BLaER1 treated with 17β-estradiol and CSF1 and Interleukin-3, amounts not matched to agents 10 nM and 100 nM (cell line): Measurements from ENCODE around the gene BBOX1.
"Not testable (repeated sequence)": the region's sequence is repeated elsewhere in the genome, so short reads cannot be mapped to it uniquely, and the experiment has no call there.

Experiments
- H3K27ac ChIP-seq, 11 experiments: shearing (Covaris generic); formaldehyde crosslinking; 2 replicates each; pipeline ENCODE4 v1.8.1; 2022
- H3K27me3 ChIP-seq, 11 experiments: shearing (Covaris generic); formaldehyde crosslinking; 2 replicates each; pipeline ENCODE4 v1.8.1; 2022
- H3K36me3 ChIP-seq, 11 experiments: shearing (Covaris generic); formaldehyde crosslinking; 2 replicates each; pipeline ENCODE4 v1.8.1; 2022
- H3K4me1 ChIP-seq, 10 experiments: shearing (Covaris generic); formaldehyde crosslinking; 2 replicates each; pipeline ENCODE4 v1.8.1; 2022
- H3K4me2 ChIP-seq, 11 experiments: shearing (Covaris generic); formaldehyde crosslinking; 2 replicates each; pipeline ENCODE4 v1.8.1; 2022
- H3K4me3 ChIP-seq, 10 experiments: shearing (Covaris generic); formaldehyde crosslinking; 2 replicates each; pipeline ENCODE4 v1.8.1; 2022
- H3K9ac ChIP-seq, 11 experiments: shearing (Covaris generic); formaldehyde crosslinking; 2 replicates each; pipeline ENCODE4 v1.8.1; 2022
- H3K9me3 ChIP-seq, 11 experiments: shearing (Covaris generic); formaldehyde crosslinking; replicated peaks in 1 of 11; 2 replicates each; pipeline ENCODE4 v1.8.1; 2022
- H4K20me1 ChIP-seq, 11 experiments: shearing (Covaris generic); formaldehyde crosslinking; 2 replicates each; pipeline ENCODE4 v1.8.1; 2022
- Cebpa-rat ChIP-seq, 11 experiments: shearing (Covaris generic); IDR thresholded peaks; 2 replicates each; pipeline ENCODE4 v1.8.1; 2022

Gene BBOX1, protein sequence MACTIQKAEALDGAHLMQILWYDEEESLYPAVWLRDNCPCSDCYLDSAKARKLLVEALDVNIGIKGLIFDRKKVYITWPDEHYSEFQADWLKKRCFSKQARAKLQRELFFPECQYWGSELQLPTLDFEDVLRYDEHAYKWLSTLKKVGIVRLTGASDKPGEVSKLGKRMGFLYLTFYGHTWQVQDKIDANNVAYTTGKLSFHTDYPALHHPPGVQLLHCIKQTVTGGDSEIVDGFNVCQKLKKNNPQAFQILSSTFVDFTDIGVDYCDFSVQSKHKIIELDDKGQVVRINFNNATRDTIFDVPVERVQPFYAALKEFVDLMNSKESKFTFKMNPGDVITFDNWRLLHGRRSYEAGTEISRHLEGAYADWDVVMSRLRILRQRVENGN

DNA sequence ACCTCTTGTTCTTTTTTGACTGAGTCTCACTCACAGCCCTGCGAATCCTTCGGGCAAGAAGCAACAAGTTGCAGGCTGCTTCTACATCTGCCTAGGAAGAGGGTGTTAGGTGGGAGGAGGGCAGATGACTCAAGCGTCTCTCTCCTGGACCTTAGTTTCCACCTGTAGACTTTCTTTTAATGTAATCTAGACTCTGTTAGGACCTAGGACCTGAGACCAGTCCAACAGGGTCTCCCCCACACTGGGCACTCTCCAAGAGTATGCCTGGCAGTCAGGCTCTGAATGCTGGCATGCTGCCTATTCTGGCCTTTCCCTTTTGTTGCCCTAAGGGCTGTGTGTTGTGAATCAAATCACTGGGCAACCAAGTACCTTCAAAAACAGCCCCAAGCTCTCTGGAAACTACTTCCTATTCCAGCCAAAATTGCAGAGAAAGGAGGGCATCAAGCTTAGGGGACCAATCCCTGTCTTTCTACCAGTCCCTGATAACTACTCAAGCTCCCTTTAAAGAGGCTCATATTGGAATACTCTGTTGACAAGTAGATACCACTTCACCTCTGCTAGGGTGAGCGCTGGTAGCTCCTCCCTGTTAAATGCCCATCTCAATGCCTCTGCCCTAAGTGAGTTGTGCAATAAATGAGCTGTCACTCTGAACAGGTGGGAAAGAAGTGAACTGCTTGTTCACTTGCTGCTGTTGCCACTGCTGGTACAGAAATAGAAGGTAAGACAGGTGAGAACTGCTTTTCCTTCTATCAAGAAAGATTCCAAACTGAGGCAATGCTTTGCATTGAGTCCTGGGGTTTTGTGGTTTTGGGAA, at the start of gene BBOX1:
TSS of gene BBOX1 (plus strand) at position 514 of the 814 bp plus-strand sequence. CDS start 14,616 bp downstream, outside the sequence.
- no peak within 1 kb of the TSS for H3K9ac ChIP-seq
- H3K27me3 ChIP-seq, result no peaks in the 10 kb centered on the region
- no peak within 1 kb of the TSS for H3K27ac ChIP-seq
- H4K20me1 ChIP-seq, result no peaks in the 10 kb centered on the region
- H3K4me3 ChIP-seq, result no peak within 1 kb of the TSS
- peaks cover 0 to 8% (median 0%) of the 10 kb centered on the region in 10 experiments; a peak in 3 of 20 replicates for H3K4me1 ChIP-seq
- H3K4me2 ChIP-seq, result no peak within 1 kb of the TSS
- no peaks in the 10 kb centered on the region for H3K36me3 ChIP-seq
- no peak for TF ChIP-seq Cebpa-rat (IDR thresholded peaks at IDR 0.05)
- peaks cover 0 to 17% (median 6%) of the 10 kb centered on the region in 11 experiments; a peak in 8 of 22 replicates for H3K9me3 ChIP-seq

DNA sequence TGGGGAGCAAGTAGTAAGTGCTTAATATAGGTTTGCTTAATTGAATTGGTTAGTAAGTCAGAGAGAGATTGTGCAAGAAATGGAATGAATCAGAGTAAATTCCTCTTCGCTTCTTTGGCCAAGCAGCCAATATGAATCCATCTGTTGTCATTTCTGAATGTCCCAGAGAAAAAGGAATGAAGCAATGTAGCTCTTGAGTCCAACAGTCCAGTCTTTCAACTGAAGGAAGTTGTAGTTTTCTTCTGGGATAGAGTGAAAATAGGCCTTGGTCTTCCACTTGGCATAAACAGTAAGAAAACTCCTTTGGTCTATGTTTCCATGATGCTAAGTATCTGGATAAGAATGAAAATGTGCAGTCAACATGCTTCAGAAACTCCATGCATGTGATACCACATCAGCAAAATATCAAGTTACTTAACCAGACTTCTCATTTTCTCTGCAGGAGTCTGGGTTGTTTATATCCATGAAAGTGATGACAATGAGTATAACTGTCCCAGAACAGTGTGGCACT, 48.5 kb upstream of the BBOX1 start:
- H3K4me3 ChIP-seq, result no peak overlapping the region
- no peaks in the 10 kb centered on the region for H3K36me3 ChIP-seq
- no peak overlapping the region for H3K27ac ChIP-seq
- no peaks in the 10 kb centered on the region; a peak in 1 of 20 replicates for H3K4me1 ChIP-seq
- H3K9ac ChIP-seq, result no peak overlapping the region
- H3K9me3 ChIP-seq, result no peaks in the 10 kb centered on the region
- H3K4me2 ChIP-seq, result no peak overlapping the region
- no peaks in the 10 kb centered on the region for H4K20me1 ChIP-seq
- no peak for TF ChIP-seq Cebpa-rat (IDR thresholded peaks at IDR 0.05)
- H3K27me3 ChIP-seq, result no peaks in the 10 kb centered on the region

DNA sequence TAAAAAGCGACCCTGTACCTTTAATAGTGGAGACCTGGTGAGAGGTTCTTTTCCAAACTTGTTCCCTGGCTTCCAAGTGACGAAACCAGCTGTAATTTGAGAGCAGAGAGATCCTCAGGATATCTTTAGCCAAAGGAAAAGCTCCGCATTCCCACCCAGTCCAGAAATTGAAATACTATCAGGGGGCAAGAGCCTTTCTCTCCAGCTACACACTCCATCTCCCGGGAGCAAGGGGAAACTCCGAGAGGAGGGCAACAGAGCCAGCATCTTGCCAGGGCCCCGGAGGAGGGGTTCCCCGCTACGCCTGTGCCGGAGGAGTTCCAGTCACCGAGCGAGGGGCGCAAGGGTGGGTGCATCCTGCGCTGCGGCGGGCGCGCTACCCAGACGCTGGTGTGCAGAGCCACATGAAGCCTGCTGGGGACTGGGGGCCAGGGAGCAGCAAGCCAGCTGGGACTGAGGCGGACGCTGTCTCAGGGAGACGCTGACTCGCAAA, 46.6 kb upstream of the BBOX1 start, which contains the start of gene FIBIN:
TSS of gene FIBIN (plus strand) at position 148 of the 493 bp plus-strand sequence. CDS start 415 bp downstream, outside the sequence.
- Histone ChIP-seq H3K27ac (no peak within 1 kb of the TSS), H3K4me2 (no peak within 1 kb of the TSS)

DNA sequence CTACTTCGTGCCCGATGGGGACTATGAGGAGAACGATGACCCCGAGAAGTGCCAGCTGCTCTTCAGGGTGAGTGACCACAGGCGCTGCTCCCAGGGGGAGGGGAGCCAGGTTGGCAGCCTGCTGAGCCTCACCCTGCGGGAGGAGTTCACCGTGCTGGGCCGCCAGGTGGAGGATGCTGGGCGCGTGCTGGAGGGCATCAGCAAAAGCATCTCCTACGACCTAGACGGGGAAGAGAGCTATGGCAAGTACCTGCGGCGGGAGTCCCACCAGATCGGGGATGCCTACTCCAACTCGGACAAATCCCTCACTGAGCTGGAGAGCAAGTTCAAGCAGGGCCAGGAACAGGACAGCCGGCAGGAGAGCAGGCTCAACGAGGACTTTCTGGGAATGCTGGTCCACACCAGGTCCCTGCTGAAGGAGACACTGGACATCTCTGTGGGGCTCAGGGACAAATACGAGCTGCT, 46.0 kb upstream of the BBOX1 start:
- no peaks in the 10 kb centered on the region for H3K9me3 ChIP-seq
- no peaks in the 10 kb centered on the region; a peak in 1 of 20 replicates for H3K4me1 ChIP-seq
- H3K9ac ChIP-seq, result no peak overlapping the region
- H3K27ac ChIP-seq, result no peak overlapping the region
- H3K4me3 ChIP-seq, result no peak overlapping the region
- no peaks in the 10 kb centered on the region for H3K27me3 ChIP-seq
- no peak overlapping the region for H3K4me2 ChIP-seq
- H4K20me1 ChIP-seq, result no peaks in the 10 kb centered on the region
- H3K36me3 ChIP-seq, result no peaks in the 10 kb centered on the region
- TF ChIP-seq Cebpa-rat (IDR thresholded peaks at IDR 0.05), result no peak

More for the DNA sequence above, 46.6 kb upstream of the BBOX1 start, which contains the start of gene FIBIN:
- no peaks in the 10 kb centered on the region for H3K36me3 ChIP-seq
- no peaks in the 10 kb centered on the region for H3K27me3 ChIP-seq
- no peaks in the 10 kb centered on the region; a peak in 1 of 20 replicates for H3K4me1 ChIP-seq
- TF ChIP-seq Cebpa-rat (IDR thresholded peaks at IDR 0.05), result no peak
- no peaks in the 10 kb centered on the region for H3K9me3 ChIP-seq
- no peaks in the 10 kb centered on the region for H4K20me1 ChIP-seq
- H3K4me3 ChIP-seq, result no peak within 1 kb of the TSS
- no peak within 1 kb of the TSS for H3K9ac ChIP-seq

DNA sequence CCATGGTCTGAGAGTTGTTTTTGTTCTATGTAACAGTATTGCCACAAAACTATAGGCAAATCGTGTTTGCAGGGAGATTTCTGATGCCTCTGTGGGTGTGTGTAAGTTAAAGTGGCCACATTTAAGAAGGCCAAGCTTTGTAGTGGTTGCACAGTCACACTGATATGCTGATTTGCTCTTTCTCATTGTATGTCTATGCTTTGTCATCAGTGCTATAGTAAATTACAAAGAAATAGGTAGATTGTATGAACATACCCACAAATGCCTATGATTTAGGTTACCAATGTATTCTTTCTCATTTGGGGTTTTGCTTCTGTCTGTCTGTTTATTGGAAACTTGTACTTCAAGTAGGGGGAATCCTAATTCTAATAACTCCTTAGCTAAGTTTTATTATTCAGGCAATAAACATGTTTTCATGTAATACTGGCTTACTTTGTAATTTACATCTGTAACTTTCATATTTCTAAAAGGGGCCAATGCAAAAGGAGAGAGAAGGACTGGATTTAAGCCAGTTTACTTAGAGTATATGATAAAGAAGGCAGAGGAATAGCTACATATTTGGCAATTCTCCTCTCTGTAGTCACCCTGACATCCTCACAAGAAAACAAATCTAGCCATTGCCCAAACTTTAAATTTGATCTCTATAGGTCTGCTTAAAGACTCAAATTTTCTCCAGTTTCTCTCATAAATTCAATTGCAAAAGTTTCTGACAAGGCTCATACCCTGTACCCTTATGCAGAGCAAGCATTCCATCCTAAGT, 44.7 kb upstream of the BBOX1 start:
- H3K9me3 ChIP-seq, result no peaks in the 10 kb centered on the region
- H3K9ac ChIP-seq, result no peak overlapping the region
- no peak overlapping the region for H3K4me2 ChIP-seq
- no peak overlapping the region for H3K4me3 ChIP-seq
- TF ChIP-seq Cebpa-rat (IDR thresholded peaks at IDR 0.05), result no peak
- no peaks in the 10 kb centered on the region; a peak in 1 of 20 replicates for H3K4me1 ChIP-seq
- no peaks in the 10 kb centered on the region for H3K27me3 ChIP-seq
- H4K20me1 ChIP-seq, result no peaks in the 10 kb centered on the region
- H3K27ac ChIP-seq, result no peak overlapping the region
- no peaks in the 10 kb centered on the region for H3K36me3 ChIP-seq

DNA sequence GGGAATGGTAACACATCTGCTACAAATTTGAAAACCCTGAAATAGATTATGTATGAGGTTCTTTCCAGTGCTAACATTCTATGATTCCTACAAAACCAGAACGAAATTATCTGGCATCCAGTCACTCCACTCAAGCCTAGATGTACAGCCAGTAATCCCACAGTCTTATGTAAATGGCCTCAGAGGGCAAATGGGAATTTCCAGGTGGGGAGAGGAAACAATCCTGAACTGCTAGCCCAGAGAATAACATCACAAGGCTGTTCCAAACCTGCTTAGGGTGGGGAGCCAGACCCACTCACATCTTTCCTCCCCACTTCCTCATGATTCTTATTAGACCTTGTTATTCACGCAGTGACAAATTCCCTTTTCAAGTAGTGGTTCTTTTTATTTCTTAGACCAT, 43.2 kb upstream of the BBOX1 start:
- no peak for TF ChIP-seq Cebpa-rat (IDR thresholded peaks at IDR 0.05)
- H3K9ac ChIP-seq, result no peak overlapping the region
- no peaks in the 10 kb centered on the region for H3K27me3 ChIP-seq
- H4K20me1 ChIP-seq, result no peaks in the 10 kb centered on the region
- no peaks in the 10 kb centered on the region for H3K36me3 ChIP-seq
- H3K27ac ChIP-seq, result no peak overlapping the region
- no peak overlapping the region for H3K4me2 ChIP-seq
- H3K9me3 ChIP-seq, result no peaks in the 10 kb centered on the region
- no peaks in the 10 kb centered on the region; a peak in 1 of 20 replicates for H3K4me1 ChIP-seq
- H3K4me3 ChIP-seq, result no peak overlapping the region

DNA sequence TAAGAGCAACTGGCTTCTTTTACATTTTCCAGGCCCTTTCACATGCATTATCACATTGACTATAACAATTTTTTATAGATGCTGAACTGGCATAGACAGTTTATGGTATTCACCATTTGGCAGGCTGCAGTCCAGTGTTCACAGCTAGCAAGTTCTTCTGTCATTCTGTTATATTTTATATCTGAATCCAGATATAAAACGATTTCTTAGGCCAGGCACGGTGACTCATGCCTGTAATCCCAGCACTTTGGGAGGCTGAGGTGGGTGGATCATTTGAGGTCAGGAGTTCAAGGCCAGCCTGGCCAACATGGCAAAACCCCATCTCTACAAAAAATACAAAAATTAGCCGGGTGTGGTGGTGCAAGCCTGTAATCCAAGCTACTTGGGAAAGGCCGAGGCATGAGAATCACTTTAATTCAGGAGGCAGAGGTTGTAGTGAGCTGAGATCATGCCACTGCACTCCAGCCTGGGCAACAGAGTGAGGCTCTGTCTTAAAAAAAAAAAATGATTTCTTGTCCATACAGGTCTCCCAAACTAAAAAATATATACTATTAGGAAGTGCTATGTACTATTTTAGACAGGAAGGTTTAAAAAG, 39.4 kb upstream of the BBOX1 start:
- not testable (repeated sequence) for H3K4me2 ChIP-seq, H3K27ac ChIP-seq, H4K20me1 ChIP-seq, H3K4me3 ChIP-seq, H3K9ac ChIP-seq, H3K9me3 ChIP-seq, H3K36me3 ChIP-seq, H3K27me3 ChIP-seq, H3K4me1 ChIP-seq

DNA sequence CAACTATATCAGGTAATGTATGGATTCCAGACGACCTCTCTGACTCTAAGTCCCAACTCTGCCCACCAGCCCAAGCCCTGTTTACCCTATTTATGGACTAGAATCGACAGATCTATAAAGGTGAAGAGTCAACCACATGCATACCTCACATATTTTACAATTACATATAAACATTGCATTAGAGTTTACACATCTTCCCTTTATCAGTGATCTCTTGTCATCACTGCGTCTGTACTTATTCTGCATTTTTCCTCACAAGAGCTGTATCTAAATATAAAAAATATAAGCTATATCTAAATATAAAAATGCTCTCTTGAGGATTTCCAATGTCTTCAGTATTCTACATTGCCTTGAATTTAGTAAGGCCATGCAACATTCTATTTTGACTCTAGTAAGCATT, 38.2 kb upstream of the BBOX1 start:
- Histone ChIP-seq H3K9ac (no peak overlapping the region), H3K4me2 (no peak overlapping the region), H3K36me3 (no peaks in the 10 kb centered on the region), H3K4me3 (no peak overlapping the region), H3K4me1 (no peaks in the 10 kb centered on the region), H3K27me3 (no peaks in the 10 kb centered on the region), H3K9me3 (no peaks in the 10 kb centered on the region), H3K27ac (no peak overlapping the region), H4K20me1 (no peaks in the 10 kb centered on the region)
- TF ChIP-seq Cebpa-rat (IDR thresholded peaks at IDR 0.05), result no peak
